ENCODE data around the gene JAZF1.

JAZF1 gene

DNA sequence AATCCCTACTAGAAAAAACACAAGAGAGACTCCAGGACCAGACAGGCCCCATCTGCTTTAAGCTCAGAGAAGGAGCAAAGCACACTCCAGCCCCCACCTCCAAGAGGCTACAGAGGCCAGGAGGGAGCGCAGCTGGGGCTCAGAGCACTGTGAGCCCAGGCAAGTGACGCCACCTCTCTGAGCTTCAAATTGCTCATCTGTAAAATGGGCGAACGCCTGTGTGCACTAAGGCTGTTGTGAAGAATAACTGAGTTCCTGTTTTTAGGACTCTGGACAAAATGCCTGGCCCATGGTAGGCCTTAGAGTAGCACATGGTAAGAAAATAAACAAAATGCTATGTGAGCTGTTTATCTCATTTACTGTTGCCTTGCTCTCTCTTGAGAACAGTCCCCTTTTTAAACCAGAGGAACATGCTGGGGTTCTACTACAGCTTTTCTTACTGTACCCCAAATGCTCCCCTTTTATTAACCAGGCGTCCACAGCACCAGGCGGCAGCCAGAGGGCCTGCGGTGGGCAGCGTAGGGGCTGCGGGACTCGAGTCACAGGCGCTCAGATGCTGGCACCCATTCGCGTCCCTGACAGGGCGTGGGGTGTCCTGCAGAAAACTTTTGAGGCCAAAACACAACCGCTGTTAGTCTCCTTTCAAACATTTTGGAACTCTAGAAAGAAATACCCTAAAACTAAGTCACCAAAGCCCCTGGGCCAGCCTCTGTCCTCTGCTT is 336.9 kb downstream of the JAZF1 start:
- H3K9me3 ChIP-seq (ENCODE audit: control insufficient read depth, low read length), result no peaks in the 10 kb centered on the region
- H3K36me3 ChIP-seq (ENCODE audit: control insufficient read depth, insufficient read depth, low read length), result no peaks in the 10 kb centered on the region
- H3K4me3 ChIP-seq (ENCODE audit: low read length), result no peak overlapping the region
- no peak overlapping the region for H3K9ac ChIP-seq (ENCODE audit: low read length)
- H3K27me3 ChIP-seq (ENCODE audit: control insufficient read depth, insufficient read depth, low read length), result no peaks in the 10 kb centered on the region
- H3K4me1 ChIP-seq (ENCODE audit: control insufficient read depth, insufficient read depth, low read length), result no peaks in the 10 kb centered on the region

GRCh38 chr7:27842851-27843250 is 337.7 kb downstream of the JAZF1 start:
- Histone ChIP-seq H3K27me3 (ENCODE audit: control insufficient read depth, insufficient read depth, low read length) (no peaks in the 10 kb centered on the region), H3K4me3 (ENCODE audit: low read length) (no peak overlapping the region), H3K4me1 (ENCODE audit: control insufficient read depth, insufficient read depth, low read length) (no peaks in the 10 kb centered on the region), H3K9ac (ENCODE audit: low read length) (no peak overlapping the region), H3K9me3 (ENCODE audit: control insufficient read depth, low read length) (no peaks in the 10 kb centered on the region), H3K36me3 (ENCODE audit: control insufficient read depth, insufficient read depth, low read length) (no peaks in the 10 kb centered on the region)

GRCh38 chr7:27842094-27842692 is 338.4 kb downstream of the JAZF1 start:
- no peaks in the 10 kb centered on the region for H3K36me3 ChIP-seq (ENCODE audit: control insufficient read depth, insufficient read depth, low read length)
- no peak overlapping the region for H3K9ac ChIP-seq (ENCODE audit: low read length)
- H3K4me3 ChIP-seq (ENCODE audit: low read length), result no peak overlapping the region
- H3K4me1 ChIP-seq (ENCODE audit: control insufficient read depth, insufficient read depth, low read length), result no peaks in the 10 kb centered on the region
- H3K27me3 ChIP-seq (ENCODE audit: control insufficient read depth, insufficient read depth, low read length), result no peaks in the 10 kb centered on the region
- H3K9me3 ChIP-seq (ENCODE audit: control insufficient read depth, low read length), result no peaks in the 10 kb centered on the region

GRCh38 chr7:27840760-27841364 is 339.7 kb downstream of the JAZF1 start:
- Histone ChIP-seq H3K9ac (ENCODE audit: low read length) (no peak overlapping the region), H3K4me1 (ENCODE audit: control insufficient read depth, insufficient read depth, low read length) (no peaks in the 10 kb centered on the region), H3K4me3 (ENCODE audit: low read length) (no peak overlapping the region), H3K36me3 (ENCODE audit: control insufficient read depth, insufficient read depth, low read length) (no peaks in the 10 kb centered on the region), H3K9me3 (ENCODE audit: control insufficient read depth, low read length) (no peaks in the 10 kb centered on the region), H3K27me3 (ENCODE audit: control insufficient read depth, insufficient read depth, low read length) (no peaks in the 10 kb centered on the region)

DNA sequence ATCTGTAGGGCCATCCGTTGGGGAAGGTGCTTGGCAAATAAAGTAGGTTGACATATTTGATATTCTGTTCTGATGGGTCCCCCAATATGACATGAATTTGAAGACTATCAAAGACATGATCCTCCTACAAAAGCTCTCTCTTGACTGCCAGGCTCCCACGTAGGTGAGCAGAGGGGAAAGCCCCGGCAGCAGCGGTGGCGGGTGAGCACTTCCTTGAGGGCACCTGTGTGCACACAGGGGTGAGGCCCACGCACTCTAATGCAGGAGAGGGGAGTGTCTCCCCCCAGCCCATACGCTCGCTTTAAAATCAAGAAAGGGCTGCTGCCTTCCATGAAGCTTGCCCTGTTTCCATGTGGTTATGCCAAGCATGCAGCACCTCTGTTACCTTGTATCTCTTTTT is 340.3 kb downstream of the JAZF1 start:
- no peak overlapping the region for H3K4me3 ChIP-seq (ENCODE audit: low read length)
- no peaks in the 10 kb centered on the region for H3K36me3 ChIP-seq (ENCODE audit: control insufficient read depth, insufficient read depth, low read length)
- no peak overlapping the region for H3K9ac ChIP-seq (ENCODE audit: low read length)
- H3K9me3 ChIP-seq (ENCODE audit: control insufficient read depth, low read length), result no peaks in the 10 kb centered on the region
- no peaks in the 10 kb centered on the region for H3K27me3 ChIP-seq (ENCODE audit: control insufficient read depth, insufficient read depth, low read length)
- no peaks in the 10 kb centered on the region for H3K4me1 ChIP-seq (ENCODE audit: control insufficient read depth, insufficient read depth, low read length)

DNA sequence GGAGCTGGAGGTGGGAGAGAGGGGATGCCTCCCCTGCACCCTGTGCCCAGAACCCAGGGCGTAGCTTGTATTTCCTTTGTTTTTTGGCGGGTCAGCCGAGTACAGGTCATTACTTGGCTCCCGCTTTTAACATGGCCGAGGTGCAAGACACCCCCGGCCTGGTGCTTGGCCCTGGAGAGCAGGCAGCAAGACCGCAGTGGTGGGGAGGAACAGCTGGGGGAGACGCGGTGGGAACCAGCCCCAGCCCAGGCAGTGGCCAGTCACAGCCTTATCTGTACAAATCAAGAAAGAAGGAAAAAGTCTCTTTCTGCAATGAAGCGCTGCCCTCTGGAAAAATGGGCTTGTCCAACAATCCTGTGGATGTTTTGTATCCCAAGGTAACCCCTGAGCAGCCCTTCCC is 341.5 kb downstream of the JAZF1 start:
- Histone ChIP-seq H3K27me3 (ENCODE audit: control insufficient read depth, insufficient read depth, low read length) (no peaks in the 10 kb centered on the region), H3K9me3 (ENCODE audit: control insufficient read depth, low read length) (no peaks in the 10 kb centered on the region), H3K4me3 (ENCODE audit: low read length) (no peak overlapping the region), H3K36me3 (ENCODE audit: control insufficient read depth, insufficient read depth, low read length) (no peaks in the 10 kb centered on the region), H3K9ac (ENCODE audit: low read length) (no peak overlapping the region), H3K4me1 (ENCODE audit: control insufficient read depth, insufficient read depth, low read length) (no peaks in the 10 kb centered on the region)

DNA sequence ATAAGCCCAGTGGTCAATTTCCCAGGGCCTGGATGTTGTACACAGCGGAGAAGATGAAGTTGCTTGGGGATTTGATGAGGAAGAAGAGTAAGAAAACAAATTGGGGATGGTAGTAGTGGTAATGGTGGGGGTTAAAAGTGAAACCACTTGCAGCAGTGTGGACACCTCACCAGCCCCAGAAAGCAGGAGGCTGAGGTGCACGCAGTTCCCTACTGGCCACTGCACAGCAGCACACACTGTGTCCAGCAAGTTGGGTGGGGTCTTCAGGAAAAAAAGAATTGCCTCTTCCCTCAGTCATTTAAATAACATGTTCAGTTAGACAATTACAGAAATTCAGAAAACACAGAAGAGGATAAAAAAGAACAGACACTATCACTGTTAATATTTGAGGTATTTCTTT is 344.1 kb downstream of the JAZF1 start:
- Histone ChIP-seq H3K4me3 (ENCODE audit: low read length) (no peak overlapping the region), H3K4me1 (ENCODE audit: control insufficient read depth, insufficient read depth, low read length) (no peaks in the 10 kb centered on the region), H3K36me3 (ENCODE audit: control insufficient read depth, insufficient read depth, low read length) (no peaks in the 10 kb centered on the region), H3K27me3 (ENCODE audit: control insufficient read depth, insufficient read depth, low read length) (no peaks in the 10 kb centered on the region), H3K9me3 (ENCODE audit: control insufficient read depth, low read length) (no peaks in the 10 kb centered on the region), H3K9ac (ENCODE audit: low read length) (no peak overlapping the region)

DNA sequence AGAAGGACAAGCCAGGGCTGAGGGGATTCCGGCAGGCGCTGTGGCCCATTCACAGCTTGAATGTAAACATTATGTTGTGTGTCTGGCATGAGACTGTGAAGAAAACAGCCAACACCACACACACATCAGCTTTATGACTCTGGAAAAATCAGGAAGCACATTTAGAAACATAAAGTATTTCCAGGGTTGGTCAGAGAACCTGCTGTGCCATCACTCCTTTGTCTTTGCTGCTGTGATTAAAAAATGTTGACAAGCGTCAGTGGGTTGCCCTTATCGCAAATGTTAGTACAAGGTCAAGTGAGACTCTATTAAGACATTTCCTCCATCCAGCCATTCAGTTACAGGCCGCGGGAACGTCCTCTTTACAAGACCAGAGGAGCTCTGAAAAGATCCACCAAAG is 345.2 kb downstream of the JAZF1 start:
- Histone ChIP-seq H3K4me3 (ENCODE audit: low read length) (no peak overlapping the region), H3K9ac (ENCODE audit: low read length) (no peak overlapping the region), H3K27me3 (ENCODE audit: control insufficient read depth, insufficient read depth, low read length) (no peaks in the 10 kb centered on the region), H3K36me3 (ENCODE audit: control insufficient read depth, insufficient read depth, low read length) (no peaks in the 10 kb centered on the region), H3K9me3 (ENCODE audit: control insufficient read depth, low read length) (no peaks in the 10 kb centered on the region), H3K4me1 (ENCODE audit: control insufficient read depth, insufficient read depth, low read length) (no peaks in the 10 kb centered on the region)

- no peaks in the 10 kb centered on the region for H3K4me1 ChIP-seq (ENCODE audit: control insufficient read depth, insufficient read depth, low read length)
- H3K9ac ChIP-seq (ENCODE audit: low read length), result no peak overlapping the region
- no peaks in the 10 kb centered on the region for H3K36me3 ChIP-seq (ENCODE audit: control insufficient read depth, insufficient read depth, low read length)
- H3K9me3 ChIP-seq (ENCODE audit: control insufficient read depth, low read length), result no peaks in the 10 kb centered on the region
- no peak overlapping the region for H3K4me3 ChIP-seq (ENCODE audit: low read length)
- no peaks in the 10 kb centered on the region for H3K27me3 ChIP-seq (ENCODE audit: control insufficient read depth, insufficient read depth, low read length)
Measured at GRCh38 chr7:27834179-27834921, 346.2 kb downstream of the JAZF1 start.

- H3K9me3 ChIP-seq (ENCODE audit: control insufficient read depth, low read length), result no peaks in the 10 kb centered on the region
- peaks cover 8% of the 10 kb centered on the region for H3K36me3 ChIP-seq (ENCODE audit: control insufficient read depth, insufficient read depth, low read length)
- no peak overlapping the region for H3K4me3 ChIP-seq (ENCODE audit: low read length)
- H3K27me3 ChIP-seq (ENCODE audit: control insufficient read depth, insufficient read depth, low read length), result no peaks in the 10 kb centered on the region
- no peaks in the 10 kb centered on the region for H3K4me1 ChIP-seq (ENCODE audit: control insufficient read depth, insufficient read depth, low read length)
- H3K9ac ChIP-seq (ENCODE audit: low read length), result no peak overlapping the region
Measured at GRCh38 chr7:27826357-27826756, 354.2 kb downstream of the JAZF1 start.

DNA sequence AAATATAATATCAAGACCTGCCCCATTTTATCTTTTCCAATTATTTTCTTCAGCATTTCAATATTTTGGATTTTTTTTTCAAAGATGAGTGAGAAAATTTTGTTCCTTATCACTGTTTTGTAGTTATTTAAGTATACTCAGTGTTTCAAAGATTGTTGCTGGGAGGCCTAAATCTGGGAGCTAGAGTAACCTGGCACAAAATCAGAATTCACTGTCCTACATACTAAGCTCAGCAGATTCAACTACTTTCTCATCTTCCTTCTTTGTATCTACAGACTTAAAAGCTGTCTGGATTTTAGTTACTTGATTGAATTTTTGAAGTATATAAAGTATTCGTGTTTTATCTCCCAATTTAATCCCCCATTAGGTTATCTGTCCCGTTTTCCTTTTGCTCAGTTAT is 354.7 kb downstream of the JAZF1 start:
- H3K36me3 ChIP-seq (ENCODE audit: control insufficient read depth, insufficient read depth, low read length), result peaks cover 8% of the 10 kb centered on the region
- no peak overlapping the region for H3K4me3 ChIP-seq (ENCODE audit: low read length)
- no peak overlapping the region for H3K9ac ChIP-seq (ENCODE audit: low read length)
- H3K9me3 ChIP-seq (ENCODE audit: control insufficient read depth, low read length), result no peaks in the 10 kb centered on the region
- H3K27me3 ChIP-seq (ENCODE audit: control insufficient read depth, insufficient read depth, low read length), result no peaks in the 10 kb centered on the region
- H3K4me1 ChIP-seq (ENCODE audit: control insufficient read depth, insufficient read depth, low read length), result no peaks in the 10 kb centered on the region

DNA sequence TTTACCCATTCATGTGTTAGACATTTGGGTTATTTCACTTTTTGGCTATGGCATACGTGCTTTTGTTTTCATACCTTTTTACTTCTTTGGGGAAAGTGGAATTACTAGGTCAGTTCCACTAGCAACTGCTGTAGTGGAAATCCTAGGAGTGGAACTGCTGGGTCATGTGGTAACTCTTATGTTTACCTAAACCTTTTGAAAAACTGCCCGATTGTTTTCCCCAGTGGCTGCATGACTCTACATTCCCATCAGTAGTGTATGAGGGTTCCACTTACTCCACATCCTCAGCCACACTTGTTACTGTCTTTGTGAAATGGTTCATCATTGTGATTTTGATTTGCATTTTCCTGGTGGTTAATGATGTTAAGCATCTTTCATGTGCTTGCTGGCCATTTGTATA is 358.4 kb downstream of the JAZF1 start:
- H3K4me1 ChIP-seq (ENCODE audit: control insufficient read depth, insufficient read depth, low read length), result no peaks in the 10 kb centered on the region
- no peaks in the 10 kb centered on the region for H3K9me3 ChIP-seq (ENCODE audit: control insufficient read depth, low read length)
- H3K4me3 ChIP-seq (ENCODE audit: low read length), result no peak overlapping the region
- no peaks in the 10 kb centered on the region for H3K27me3 ChIP-seq (ENCODE audit: control insufficient read depth, insufficient read depth, low read length)
- no peak overlapping the region for H3K9ac ChIP-seq (ENCODE audit: low read length)
- peaks cover 8% of the 10 kb centered on the region for H3K36me3 ChIP-seq (ENCODE audit: control insufficient read depth, insufficient read depth, low read length)
